ENCODE results near the gene HELZ.

DNA sequence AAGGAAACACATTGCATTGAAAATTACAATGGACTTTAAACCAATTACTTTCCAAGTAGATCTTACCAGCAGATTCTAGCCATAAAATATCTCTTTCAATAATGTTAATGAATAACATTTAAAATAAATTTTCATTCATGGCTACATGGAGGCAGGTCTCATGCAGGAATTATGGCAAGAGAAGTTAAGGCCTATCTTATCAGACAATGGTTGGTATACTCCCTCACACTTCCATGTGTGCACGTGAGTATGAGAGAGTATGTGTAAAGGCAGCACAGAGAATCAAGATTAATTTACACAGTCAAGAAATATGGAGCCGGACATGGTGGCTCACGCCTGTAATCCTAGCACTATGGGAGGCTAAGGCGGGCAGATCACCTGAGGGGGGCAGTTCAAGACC lies 76.5 kb downstream of the HELZ start:
- TF ChIP-seq POLR2A (IDR thresholded peaks at IDR 0.05), result no peak
- TF ChIP-seq, protein P1, sequence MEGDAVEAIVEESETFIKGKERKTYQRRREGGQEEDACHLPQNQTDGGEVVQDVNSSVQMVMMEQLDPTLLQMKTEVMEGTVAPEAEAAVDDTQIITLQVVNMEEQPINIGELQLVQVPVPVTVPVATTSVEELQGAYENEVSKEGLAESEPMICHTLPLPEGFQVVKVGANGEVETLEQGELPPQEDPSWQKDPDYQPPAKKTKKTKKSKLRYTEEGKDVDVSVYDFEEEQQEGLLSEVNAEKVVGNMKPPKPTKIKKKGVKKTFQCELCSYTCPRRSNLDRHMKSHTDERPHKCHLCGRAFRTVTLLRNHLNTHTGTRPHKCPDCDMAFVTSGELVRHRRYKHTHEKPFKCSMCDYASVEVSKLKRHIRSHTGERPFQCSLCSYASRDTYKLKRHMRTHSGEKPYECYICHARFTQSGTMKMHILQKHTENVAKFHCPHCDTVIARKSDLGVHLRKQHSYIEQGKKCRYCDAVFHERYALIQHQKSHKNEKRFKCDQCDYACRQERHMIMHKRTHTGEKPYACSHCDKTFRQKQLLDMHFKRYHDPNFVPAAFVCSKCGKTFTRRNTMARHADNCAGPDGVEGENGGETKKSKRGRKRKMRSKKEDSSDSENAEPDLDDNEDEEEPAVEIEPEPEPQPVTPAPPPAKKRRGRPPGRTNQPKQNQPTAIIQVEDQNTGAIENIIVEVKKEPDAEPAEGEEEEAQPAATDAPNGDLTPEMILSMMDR (IDR thresholded peaks at IDR 0.05), result no peak
